ENCODE measurements around the gene ODAD4. TPM values are rescaled to one million over a fixed set of nuclear protein-coding genes. Genes with fewer than 3 reads are reported as not detected.
A peak's percentile ranks its signal among the peaks of the same experiment; 100 is the strongest.

ODAD4 gene
- polyA plus RNA-seq, 1 donor = 1.1 TPM

DNA sequence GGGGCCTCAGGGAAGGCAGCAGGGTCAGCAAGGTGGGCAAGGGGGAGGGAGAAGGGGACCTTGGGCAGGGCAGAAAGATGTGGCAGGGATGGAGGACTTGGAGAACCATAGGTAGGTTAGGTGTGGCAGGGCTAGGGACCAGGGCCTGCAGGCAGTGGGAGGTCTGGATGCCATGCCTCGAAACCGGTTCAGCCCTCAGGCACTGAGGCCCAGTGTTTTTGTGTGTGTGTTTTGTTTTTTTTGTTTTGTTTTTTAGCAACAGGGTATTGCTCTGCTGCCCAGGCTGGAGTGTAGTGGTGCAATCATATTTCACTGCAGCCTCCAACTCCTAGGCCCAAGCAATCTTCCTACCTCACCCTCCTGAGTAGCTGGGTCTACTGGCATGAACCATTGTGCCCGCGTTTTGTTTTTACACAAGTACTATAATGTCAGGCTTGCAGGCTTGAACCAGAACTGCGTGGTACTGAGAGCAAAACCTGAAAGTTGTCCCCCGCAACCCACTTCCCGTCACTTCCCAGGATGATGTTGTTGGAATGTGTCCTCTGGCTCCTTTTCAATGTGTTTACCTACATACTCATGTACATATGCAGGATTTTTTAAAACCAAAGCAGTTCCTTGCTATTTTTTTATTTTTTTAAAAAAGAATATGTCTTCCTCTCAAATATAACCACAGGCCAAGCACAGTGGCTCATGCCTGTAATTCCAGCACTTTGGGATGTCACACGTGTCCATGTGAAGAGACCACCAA is 12.4 kb downstream of the ODAD4 start:
- DNase-seq = no peak

GRCh38 chr17:41943492-41943891 is 13.1 kb downstream of the ODAD4 start:
- no peak for DNase-seq

GRCh38 chr17:41944943-41945342 is 14.5 kb downstream of the ODAD4 start:
- DNase-seq = no peak

DNA sequence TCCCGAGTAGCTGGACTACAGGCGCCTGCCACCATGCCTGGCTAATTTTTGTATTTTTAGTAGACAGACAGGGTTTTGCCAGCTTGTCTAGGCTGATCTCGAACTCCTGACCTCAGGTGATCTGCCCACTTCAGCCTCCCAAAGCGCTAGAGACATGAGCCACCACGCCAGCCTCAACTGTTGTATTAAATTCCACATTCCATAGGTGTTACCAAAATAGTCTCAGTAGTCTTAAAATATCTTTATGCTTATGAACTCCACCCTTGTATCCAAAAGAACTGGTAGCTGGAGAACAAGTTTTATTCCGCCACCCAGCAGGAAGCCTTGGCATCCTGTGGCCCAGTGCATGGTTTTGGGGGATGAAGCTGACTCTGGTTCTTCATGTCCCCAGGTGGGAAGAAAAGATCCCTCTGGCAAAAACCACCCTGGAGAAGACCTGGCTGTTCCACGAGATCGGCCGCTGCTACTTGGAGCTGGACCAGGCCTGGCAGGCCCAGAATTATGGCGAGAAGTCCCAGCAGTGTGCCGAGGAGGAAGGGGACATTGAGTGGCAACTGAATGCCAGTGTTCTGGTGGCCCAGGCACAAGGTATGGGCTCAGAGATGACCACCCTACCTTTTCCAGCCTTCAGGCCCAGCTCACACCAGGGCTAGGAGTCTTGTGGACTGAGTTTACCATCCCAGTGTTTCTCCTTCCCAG is 18.5 kb downstream of the ODAD4 start:
- DNase-seq = no peak

- DNase-seq = no peak
Observed at GRCh38 chr17:41956522-41956921, 26.1 kb downstream of the ODAD4 start.

DNA sequence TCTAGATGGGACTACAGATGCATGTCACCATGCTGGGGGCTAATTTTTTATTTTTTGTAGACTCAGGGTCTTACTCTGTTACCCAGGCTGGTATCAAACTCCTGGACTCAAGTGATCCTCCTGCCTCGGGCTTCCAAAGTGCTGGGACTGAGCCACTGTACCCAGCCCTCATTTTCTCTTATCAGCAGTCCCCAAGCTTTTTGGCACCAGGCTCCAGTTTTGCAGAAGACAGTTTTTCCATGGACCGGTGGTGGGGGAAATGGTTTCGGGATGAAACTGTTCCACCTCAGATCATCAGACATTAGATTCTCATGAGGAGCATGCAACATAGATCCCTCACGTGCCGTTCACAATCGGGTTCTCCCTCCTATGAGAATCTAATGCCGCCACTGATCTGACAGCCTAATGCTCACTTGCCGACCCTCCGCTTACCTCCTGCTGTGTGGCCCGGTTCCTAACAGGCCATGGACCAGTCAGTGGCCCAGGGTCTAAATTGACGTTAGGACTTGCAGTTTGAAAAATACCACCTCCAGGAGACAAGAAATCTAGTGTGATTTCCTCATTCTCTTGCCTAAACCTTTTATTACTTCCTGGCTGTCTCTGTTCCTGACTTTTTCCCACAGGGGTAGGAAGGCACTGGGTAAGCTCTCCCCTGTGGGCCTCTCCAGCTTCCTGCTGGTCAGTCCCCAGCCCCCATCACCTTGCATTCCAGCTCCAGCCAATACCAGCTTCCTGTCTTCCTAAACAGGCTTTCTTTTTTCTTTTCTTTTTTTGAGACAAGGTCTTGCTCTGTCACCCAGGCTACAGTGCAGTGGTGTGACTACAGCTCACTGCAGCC is 26.8 kb downstream of the ODAD4 start:
- DNase-seq = no peak

DNA sequence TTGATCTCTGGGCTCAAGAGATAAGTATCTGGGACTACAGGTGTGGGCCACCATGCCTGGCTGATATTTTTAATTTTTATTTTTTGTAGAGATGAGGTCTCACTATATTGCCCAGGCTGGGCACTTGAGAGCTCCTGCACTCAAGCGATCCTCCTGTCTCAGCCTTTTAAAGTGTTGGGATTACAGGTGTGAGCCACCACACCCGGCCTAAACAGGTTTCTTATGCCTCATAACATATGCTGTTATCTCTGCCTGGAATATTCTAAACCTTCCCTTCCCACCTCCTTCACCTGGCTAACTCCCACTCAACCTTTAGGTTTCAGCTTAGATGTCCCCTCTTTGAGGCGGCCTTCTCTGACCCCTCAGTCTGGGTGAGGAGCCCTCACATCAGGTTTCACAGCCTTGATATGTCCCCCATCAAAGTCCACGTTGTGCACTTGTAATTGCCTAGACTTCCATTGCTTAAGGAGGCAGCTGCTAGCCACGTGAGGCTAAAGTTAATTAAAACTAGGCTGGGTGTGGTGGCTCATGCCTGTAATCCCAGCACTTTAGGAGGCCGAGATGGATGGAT is 27.5 kb downstream of the ODAD4 start:
- DNase-seq = no peak

DNA sequence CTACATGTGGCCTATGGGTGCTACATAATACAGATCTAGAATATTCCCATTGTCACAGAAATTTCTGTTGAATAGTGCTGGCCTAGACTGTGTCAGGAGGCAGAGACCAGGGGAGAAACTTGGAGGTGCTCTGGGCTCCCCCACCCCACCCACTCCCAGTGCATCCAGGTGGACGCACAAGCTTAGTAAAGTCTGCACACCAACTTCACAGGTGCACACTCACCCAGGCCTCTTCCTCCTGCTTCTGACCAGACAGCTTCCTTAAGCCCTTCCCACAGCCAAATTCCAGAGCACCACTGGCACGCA is 28.6 kb downstream of the ODAD4 start:
- DNase-seq = no peak

GRCh38 chr17:41959336-41960095 is 29.1 kb downstream of the ODAD4 start:
- no peak for DNase-seq

DNA sequence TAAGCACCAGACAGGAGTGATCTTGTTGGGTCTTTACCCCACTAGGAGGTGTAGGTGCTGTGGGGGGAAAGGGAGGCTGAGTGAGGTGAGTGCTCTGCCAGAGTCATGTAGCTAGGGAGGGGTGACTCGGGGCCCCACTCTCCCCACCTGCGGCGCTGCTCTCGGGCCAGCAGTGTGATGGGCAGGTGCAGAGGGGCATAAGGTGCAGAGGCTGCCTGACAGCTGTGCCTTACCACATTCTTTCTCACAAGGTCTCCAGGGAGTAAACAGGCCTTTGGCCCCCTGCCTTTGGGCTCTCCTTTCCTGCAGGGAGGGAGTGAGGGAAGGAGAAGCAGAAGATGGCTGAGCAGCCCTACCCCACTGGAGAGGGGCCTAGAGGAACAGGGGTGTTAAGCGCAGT is 31.7 kb downstream of the ODAD4 start:
- DNase-seq = no peak

DNA sequence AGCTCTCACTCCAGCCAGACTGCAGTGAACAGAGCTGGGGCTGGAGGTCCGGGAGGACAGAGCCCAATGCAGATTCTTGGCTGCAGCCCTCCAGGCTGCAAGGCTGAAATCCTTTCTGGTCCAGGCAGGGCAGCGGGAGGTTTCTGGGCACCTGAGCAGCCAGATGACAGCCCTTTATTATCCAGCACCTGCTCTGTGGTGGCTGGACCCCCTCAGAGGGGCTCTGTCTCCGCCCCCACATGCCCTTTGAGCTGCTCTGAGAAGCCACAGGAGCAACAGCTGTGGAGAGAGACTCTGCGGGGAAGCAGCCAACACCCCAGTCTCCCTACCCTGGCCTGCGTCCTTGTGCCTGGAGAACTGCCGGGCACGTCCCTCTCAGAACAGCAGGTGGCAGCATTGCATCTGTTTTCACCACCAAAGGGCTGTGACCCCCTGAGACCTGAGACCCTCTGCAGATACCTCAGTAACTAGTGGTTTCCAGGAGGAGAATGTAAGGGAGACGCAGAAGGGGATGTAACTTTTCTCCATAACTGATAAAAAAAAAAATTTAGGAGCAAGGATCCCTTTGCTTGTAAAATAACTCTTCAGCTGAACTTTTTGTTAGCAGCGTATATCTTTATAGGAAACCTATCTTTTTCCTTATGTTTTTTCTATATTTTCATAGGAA is 32.5 kb downstream of the ODAD4 start:
- DNase-seq = peak; percentile 72

DNA sequence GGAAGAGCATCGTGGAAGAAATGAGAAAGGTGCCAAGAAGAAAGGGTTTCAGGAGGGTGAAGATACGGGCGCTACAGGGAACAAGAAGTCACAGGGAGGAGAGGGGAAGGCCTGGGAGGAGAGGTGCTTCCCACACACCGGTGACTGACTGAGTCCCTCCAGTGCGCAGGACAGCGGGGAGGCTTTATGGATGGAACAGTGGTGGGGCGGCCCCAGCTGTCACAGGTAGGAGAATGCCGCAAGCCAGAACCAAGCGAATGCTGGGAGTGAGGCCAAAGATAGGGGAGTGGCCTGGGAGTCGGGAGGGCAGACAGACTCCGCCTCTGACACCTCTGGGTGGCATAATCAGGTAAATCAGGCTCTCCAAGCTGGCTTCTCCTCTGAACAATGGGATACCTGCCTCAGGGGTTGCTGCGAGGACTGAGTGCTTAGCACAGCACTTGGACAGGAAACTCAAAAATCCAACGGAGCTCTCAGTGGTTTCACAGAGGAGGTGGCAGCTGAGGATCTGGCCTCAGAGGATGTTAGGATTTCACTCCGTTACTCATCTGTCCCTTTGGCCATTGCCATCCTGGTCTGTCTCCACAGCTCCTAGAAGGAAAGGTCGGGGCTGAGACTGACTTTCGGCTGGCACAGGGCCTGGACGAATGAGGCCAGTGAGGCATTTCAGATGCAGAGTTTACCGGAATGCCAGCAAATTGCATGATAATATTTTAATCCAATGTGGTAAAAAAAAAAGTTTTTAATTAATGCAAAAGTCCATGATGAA is 35.5 kb downstream of the ODAD4 start:
- no peak for DNase-seq

GRCh38 chr17:41966463-41967140 is 36.2 kb downstream of the ODAD4 start, which contains the start of gene CNP:
TSS of gene CNP (plus strand) at chr17:41966795. CDS start at chr17:41966885, 90 bp downstream.
- peak; percentile 92 for DNase-seq

DNA sequence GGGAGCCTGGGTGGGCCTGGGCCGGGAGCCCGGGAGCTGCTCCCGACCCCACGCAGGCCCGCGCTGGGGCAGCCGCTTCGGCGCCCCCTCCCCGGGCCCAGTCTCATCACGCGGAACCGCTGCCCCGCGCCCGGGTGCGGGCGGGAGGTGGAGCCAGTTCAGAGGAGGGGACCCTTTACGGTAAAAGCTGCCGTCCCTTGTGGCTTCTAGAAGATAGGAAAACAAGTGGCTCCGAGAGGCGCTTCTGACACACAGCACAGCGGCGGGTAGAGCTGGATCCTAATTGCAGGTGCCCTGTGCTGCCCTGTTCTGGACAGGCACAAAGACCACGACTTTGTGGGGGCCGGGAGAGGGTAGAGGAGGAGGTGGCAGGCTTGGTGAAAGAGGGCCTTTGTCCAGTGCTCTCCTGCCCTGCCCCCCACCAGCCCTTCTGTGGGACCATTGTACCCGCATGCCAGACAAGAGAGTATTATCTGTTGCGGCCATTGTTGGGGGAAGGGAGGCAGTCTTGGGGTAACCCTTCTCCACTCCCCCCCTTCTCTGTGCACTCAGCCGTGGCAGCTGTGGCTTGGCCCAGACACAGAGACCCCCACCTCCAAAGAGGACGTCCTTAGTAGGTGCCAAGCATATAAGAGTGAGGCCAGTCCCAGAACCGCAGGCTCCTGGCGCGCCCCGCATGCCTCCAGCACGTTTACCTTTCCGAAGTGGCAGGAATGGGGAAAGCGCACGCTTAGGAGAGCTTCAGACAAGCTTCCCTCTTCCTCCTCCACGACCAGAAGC is 36.9 kb downstream of the ODAD4 start:
- no peak for DNase-seq

DNA sequence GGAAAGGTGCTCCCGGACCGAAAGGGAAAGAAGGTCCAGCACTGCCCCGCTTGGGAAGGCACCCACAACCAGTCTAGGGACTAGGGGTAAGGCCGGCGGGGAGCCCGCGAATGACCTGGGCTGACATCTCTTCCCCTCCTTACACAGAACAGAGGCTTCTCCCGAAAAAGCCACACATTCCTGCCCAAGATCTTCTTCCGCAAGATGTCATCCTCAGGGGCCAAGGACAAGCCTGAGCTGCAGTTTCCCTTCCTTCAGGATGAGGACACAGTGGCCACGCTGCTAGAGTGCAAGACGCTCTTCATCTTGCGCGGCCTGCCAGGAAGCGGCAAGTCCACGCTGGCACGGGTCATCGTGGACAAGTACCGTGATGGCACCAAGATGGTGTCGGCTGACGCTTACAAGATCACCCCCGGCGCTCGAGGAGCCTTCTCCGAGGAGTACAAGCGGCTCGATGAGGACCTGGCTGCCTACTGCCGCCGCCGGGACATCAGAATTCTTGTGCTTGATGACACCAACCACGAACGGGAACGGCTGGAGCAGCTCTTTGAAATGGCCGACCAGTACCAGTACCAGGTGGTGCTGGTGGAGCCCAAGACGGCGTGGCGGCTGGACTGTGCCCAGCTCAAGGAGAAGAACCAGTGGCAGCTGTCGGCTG is 37.6 kb downstream of the ODAD4 start:
- DNase-seq = no peak

GRCh38 chr17:41968676-41969075 is 38.3 kb downstream of the ODAD4 start:
- DNase-seq = no peak

DNA sequence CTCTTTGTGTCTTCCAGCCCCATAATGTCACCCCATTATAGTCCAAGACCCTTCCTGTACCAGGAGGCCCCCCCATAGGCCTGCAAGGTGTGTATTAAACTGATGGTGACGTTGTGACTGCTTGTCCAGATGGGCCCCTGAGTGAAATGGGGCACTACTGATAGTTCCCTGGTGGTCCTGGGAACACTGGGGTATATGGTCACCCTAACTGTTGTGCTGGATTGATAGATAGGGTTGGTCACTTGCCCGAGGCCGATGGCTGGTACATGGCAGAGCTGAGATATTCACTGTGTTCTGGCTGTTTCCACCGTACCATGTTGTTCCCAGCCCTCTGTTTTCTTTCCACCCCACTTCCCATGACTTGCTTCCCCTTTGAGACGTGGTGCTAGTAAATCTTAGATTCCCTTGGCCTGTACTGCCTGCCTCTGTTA is 40.5 kb downstream of the ODAD4 start:
- no peak for DNase-seq

DNA sequence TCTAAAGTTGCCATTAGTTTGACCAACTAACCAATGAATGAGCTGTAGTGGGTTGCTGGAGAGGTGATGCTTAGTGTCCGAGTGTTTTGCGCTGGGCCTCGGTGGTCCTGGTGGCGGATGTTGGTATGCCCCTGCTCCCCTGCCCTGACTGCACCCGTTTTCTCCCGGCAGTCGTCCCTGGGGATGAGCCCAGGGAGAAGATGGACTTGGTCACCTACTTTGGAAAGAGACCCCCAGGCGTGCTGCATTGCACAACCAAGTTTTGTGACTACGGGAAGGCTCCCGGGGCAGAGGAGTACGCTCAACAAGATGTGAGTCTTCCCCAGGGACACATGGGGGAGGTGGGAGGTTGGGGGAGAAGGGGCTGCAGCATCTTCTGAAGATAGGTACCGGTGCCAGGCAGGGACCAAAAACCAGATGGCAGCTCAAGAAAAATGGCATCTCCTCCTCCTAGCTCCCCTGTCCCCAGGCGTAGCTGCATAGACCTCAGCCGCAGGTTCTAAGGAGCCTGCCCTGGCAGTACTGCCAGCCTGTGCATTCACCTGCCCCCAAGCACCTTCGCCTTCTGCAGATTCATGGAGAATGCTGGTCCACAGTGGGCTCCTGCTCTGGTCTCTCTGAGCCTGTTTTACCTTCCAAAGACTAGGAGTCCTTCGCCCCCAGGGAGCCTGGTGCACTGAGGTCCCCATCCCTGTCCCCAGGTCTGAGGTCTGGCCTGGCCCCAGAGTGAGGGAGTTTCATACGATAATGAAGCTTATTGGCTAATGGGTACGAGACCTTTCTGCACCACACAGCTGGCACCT is 41.5 kb downstream of the ODAD4 start:
- DNase-seq = no peak
